Body of pancreas (tissue), 4 donors: Measurements from ENCODE around the gene TYRO3.

Experiments
- POLR2A ChIP-seq, 3 donors: fragments of 450-650 bp; IDR thresholded peaks; one replicate each; pipeline ENCODE4 v1.6.1; 2016; ENCODE audit warnings: antibody characterized with exemption in 3 of 3, mild to moderate bottlenecking in 2 of 3
- TF ChIP-seq, protein P1 (sequence below), 7 experiments: fragments of 450-650 bp in 4 of 7; fragments of 200-600 bp in 3 of 7; sonication (generic) in 3 of 7; IDR thresholded peaks; one replicate each; pipeline ENCODE4 v1.5.1; 2016 to 2019; ENCODE audit warnings: antibody characterized with exemption in 7 of 7

- TF ChIP-seq, protein P1, sequence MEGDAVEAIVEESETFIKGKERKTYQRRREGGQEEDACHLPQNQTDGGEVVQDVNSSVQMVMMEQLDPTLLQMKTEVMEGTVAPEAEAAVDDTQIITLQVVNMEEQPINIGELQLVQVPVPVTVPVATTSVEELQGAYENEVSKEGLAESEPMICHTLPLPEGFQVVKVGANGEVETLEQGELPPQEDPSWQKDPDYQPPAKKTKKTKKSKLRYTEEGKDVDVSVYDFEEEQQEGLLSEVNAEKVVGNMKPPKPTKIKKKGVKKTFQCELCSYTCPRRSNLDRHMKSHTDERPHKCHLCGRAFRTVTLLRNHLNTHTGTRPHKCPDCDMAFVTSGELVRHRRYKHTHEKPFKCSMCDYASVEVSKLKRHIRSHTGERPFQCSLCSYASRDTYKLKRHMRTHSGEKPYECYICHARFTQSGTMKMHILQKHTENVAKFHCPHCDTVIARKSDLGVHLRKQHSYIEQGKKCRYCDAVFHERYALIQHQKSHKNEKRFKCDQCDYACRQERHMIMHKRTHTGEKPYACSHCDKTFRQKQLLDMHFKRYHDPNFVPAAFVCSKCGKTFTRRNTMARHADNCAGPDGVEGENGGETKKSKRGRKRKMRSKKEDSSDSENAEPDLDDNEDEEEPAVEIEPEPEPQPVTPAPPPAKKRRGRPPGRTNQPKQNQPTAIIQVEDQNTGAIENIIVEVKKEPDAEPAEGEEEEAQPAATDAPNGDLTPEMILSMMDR (IDR thresholded peaks at IDR 0.05), result no peak
- TF ChIP-seq POLR2A (IDR thresholded peaks at IDR 0.05), result no peak
These were observed 19.8 kb downstream of the TYRO3 start for GRCh38 chr15:41578736-41579383.
